Activated T-cell treated with anti-CD3 and anti-CD28 coated beads, Interleukin-2, amount 50 U/mL, for 72 hours (primary cell): ENCODE measurements around the gene KRT6C. TPM values are rescaled to one million over a fixed set of nuclear protein-coding genes. Genes with fewer than 3 reads are reported as not detected.

Source experiments
- ATAC-seq, 2 donors: fragments of 150-1000 bp; cut with Tn5 transposase; replicated peaks in 1 of 2; 2 replicates each; pipeline ENCODE4 v1.10.0; 2021; ENCODE audit warnings: moderate library complexity in 2 of 2, mild to moderate bottlenecking in 1 of 2
- DNase-seq, 2 donors: peaks; one replicate each; pipeline ENCODE4 v3.0.0; 2021 to 2022; ENCODE audit warnings: mixed read lengths in 1 of 2
- H3K27ac Mint-ChIP-seq: one replicate; pipeline ENCODE4 v1.8.0; 2022; ENCODE audit warnings: mild to moderate bottlenecking, moderate library complexity, mixed read lengths
- H3K27me3 Mint-ChIP-seq: one replicate; pipeline ENCODE4 v1.8.0; 2022; ENCODE audit warnings: low read depth, mixed read lengths
- H3K36me3 Mint-ChIP-seq, 2 donors: one replicate each; pipeline ENCODE4 v1.8.0; 2022; ENCODE audit warnings: mixed read lengths in 2 of 2, mild to moderate bottlenecking in 1 of 2; ENCODE audit not compliant: insufficient read depth in 2 of 2
- H3K4me1 Mint-ChIP-seq: one replicate; pipeline ENCODE4 v1.8.0; 2022; ENCODE audit warnings: low read depth, mixed read lengths
- H3K4me3 Mint-ChIP-seq, 2 donors: one replicate each; pipeline ENCODE4 v1.8.0; 2022; ENCODE audit warnings: mild to moderate bottlenecking in 2 of 2, mixed read lengths in 2 of 2, moderate library complexity in 2 of 2
- H3K9me3 Mint-ChIP-seq, 2 donors: one replicate each; pipeline ENCODE4 v1.8.0; 2022; ENCODE audit warnings: mixed read lengths in 2 of 2
- total RNA-seq, 2 donors: library from RNA; stranded (reverse); gene quantifications; one replicate each; pipeline ENCODE4 v1.2.3, GENCODE V29; 2022

KRT6C gene
- total RNA-seq, 2 donors from 2014 or later = not detected

DNA sequence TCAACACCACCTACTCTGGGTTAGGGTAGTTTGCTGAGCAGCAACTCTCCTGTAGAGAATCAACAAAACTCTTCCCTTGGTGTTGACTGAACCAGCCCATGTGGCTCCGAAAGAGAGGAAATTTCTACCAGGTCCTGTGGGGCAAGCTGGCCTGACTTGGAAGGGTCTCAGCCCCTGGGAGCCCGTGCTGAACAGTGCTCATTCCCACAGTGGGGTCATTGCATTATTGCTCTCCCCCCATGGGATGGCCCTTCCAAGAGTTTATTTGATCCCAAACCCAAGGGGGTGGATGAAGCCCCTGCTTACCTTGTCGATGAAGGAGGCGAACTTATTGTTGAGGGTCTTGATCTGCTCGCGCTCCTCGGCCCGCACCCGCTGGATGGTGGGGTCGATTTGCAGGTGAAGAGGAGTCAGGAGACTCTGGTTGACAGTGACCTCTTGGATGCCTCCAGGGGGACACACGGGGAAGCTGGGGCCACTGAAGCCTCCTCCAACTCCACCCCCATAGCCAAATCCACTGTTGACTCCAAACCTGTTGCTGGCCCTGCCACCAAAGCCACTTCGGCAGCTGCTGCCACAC lies 40.0 kb downstream of the KRT6C start:
- no peak overlapping the region for H3K4me3 Mint-ChIP-seq
- no peaks in the 10 kb centered on the region for H3K36me3 Mint-ChIP-seq
- no peak for ATAC-seq
- H3K4me1 Mint-ChIP-seq = no peaks in the 10 kb centered on the region
- H3K27me3 Mint-ChIP-seq = peaks cover 26% of the 10 kb centered on the region
- H3K9me3 Mint-ChIP-seq = no peaks in the 10 kb centered on the region
- DNase-seq = no peak
- H3K27ac Mint-ChIP-seq = no peak overlapping the region

- Mint-ChIP-seq H3K27ac (no peak overlapping the region), H3K4me1 (no peaks in the 10 kb centered on the region), H3K36me3 (no peaks in the 10 kb centered on the region), H3K4me3 (no peak overlapping the region), H3K27me3 (peaks cover 31% of the 10 kb centered on the region), H3K9me3 (no peaks in the 10 kb centered on the region)
- DNase-seq (no peak), ATAC-seq (no peak)
Observed at GRCh38 chr12:52432559-52433207, 40.9 kb downstream of the KRT6C start.

- H3K36me3 Mint-ChIP-seq = no peaks in the 10 kb centered on the region
- H3K4me1 Mint-ChIP-seq = no peaks in the 10 kb centered on the region
- DNase-seq (no peak), ATAC-seq (no peak)
- no peaks in the 10 kb centered on the region for H3K9me3 Mint-ChIP-seq
- H3K4me3 Mint-ChIP-seq = no peak overlapping the region
- H3K27ac Mint-ChIP-seq = no peak overlapping the region
- H3K27me3 Mint-ChIP-seq = peaks cover 19% of the 10 kb centered on the region
Observed at GRCh38 chr12:52428121-52428520, 45.5 kb downstream of the KRT6C start.

DNA sequence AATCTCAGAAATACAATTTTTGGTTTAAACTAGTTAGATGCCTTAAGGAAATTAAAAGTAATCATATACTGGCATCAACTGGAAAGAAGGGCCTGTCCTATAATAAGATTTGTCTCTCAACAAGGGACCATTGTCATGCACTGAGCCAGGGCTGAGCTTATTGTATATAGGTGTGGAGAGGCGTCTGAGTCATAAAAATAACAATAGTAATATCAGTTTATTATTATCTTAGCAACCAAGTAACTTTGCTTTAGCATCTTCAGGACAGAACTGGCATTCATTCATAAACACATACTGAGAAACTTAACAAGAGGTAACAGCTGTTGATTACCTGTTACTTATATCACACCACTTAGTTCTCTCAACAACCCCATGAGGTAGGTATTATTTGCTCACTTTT lies 46.5 kb downstream of the KRT6C start:
- Mint-ChIP-seq H3K9me3 (no peaks in the 10 kb centered on the region), H3K27ac (no peak overlapping the region), H3K4me1 (no peaks in the 10 kb centered on the region), H3K4me3 (no peak overlapping the region), H3K27me3 (peaks cover 19% of the 10 kb centered on the region), H3K36me3 (no peaks in the 10 kb centered on the region)
- ATAC-seq (no peak), DNase-seq (no peak)

- no peaks in the 10 kb centered on the region for H3K36me3 Mint-ChIP-seq
- H3K27me3 Mint-ChIP-seq = peaks cover 23% of the 10 kb centered on the region
- ATAC-seq (no peak), DNase-seq (no peak)
- H3K4me1 Mint-ChIP-seq = no peaks in the 10 kb centered on the region
- no peaks in the 10 kb centered on the region for H3K9me3 Mint-ChIP-seq
- H3K27ac Mint-ChIP-seq = no peak overlapping the region
- no peak overlapping the region for H3K4me3 Mint-ChIP-seq
Observed at GRCh38 chr12:52426034-52426433, 47.6 kb downstream of the KRT6C start.

- ATAC-seq = no peak
Observed at GRCh38 chr12:52425466-52425865, 48.1 kb downstream of the KRT6C start.

DNA sequence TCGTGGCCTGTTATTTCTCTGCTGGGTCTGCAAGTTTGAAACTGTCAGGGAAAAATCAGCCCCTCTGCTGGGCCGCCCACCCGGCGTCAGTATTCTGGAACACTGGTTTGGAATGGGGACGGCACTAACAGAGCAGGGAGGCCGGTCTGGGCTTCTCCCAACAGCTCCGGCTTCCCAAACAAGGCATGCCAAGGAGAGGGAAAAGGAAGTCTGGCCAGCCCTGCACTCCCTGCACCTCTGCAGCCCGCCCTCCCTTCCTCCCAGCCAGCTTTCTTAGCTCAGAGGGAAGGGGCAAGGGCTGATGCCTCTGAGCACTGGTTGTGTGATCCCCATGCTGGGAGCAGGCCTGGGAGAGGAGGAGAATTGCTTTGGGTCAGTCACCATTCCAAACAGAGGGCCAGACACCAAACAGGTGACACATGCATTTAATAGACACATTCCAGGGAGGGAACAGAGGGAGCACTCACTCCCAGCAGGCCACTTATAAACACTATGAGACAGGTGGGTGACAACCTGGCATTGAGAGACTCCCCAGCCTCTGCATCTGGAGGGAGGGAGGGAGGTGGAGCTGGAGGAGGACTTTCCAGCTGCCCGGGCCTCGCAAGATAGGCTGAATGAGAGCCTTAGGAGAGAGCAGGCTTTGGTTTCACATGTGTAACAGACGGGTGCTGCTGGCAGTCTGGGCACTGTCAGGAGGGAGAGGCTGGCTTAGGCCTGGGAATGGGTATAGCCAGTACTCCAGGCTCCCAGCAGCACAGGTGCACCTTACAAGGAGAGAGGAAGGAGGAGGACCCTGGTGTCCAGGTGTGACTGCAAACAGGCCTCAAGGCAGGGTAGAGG lies 49.7 kb downstream of the KRT6C start:
- no peaks in the 10 kb centered on the region for H3K9me3 Mint-ChIP-seq
- H3K36me3 Mint-ChIP-seq = no peaks in the 10 kb centered on the region
- ATAC-seq = no peak
- H3K27ac Mint-ChIP-seq = no peak overlapping the region
- no peak for DNase-seq
- peaks cover 21% of the 10 kb centered on the region for H3K27me3 Mint-ChIP-seq
- no peaks in the 10 kb centered on the region for H3K4me1 Mint-ChIP-seq
- H3K4me3 Mint-ChIP-seq = no peak overlapping the region

More at GRCh38 chr12:52425466-52425865, 48.1 kb downstream of the KRT6C start:
- H3K9me3 Mint-ChIP-seq = no peaks in the 10 kb centered on the region
- H3K36me3 Mint-ChIP-seq = no peaks in the 10 kb centered on the region
- no peak overlapping the region for H3K4me3 Mint-ChIP-seq
- DNase-seq = no peak
- no peak overlapping the region for H3K27ac Mint-ChIP-seq
- H3K4me1 Mint-ChIP-seq = no peaks in the 10 kb centered on the region
- peaks cover 20% of the 10 kb centered on the region for H3K27me3 Mint-ChIP-seq

DNA sequence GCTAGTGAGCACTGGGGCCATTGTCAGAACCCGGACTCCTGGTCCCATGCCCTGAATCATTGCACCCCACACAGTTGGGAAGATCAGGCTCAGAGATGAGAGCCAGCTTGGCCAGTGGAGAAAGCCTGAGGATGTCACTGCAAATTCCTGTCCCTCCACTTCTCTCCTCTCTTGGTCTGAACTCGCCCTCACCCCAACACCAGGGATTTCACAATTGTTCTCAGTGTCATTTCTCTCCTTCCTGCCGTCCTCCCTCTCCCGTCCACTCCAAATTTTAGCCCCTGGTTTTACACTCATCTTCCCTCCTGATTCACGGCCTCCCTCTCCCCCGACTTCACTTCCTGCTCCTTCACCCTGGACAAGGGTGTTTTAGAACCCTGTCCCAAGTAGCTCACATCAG lies 50.6 kb downstream of the KRT6C start:
- Mint-ChIP-seq H3K27ac (no peak overlapping the region), H3K36me3 (no peaks in the 10 kb centered on the region), H3K4me1 (no peaks in the 10 kb centered on the region), H3K27me3 (peaks cover 13% of the 10 kb centered on the region), H3K4me3 (no peak overlapping the region), H3K9me3 (no peaks in the 10 kb centered on the region)
- DNase-seq (no peak), ATAC-seq (no peak)

DNA sequence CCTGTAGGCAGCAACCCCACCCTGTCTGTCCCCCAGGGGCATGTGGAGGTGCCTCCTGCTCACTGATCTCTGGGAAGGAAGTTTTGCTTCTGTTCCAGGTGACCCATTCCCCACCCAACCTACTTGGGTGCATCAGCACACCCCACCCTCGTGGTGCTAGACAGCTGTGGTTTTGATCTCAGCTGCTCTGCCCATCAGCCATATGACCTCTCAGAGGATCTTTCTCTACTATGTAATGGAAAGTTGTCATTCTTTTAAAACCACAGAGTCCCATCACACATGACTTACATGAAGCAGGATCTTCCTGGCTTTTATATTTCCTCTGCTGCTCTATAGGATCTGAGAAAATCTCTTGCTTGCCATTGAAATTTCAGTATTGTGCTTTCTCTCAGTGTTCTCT lies 53.9 kb downstream of the KRT6C start:
- Mint-ChIP-seq H3K36me3 (no peaks in the 10 kb centered on the region), H3K4me1 (no peaks in the 10 kb centered on the region), H3K27ac (no peak overlapping the region), H3K4me3 (no peak overlapping the region), H3K27me3 (peaks cover 13% of the 10 kb centered on the region), H3K9me3 (no peaks in the 10 kb centered on the region)
- ATAC-seq (no peak), DNase-seq (no peak)

GRCh38 chr12:52418576-52419110 lies 55.0 kb downstream of the KRT6C start:
- Mint-ChIP-seq H3K4me3 (no peak overlapping the region), H3K27ac (no peak overlapping the region), H3K27me3 (peaks cover 13% of the 10 kb centered on the region), H3K36me3 (no peaks in the 10 kb centered on the region), H3K4me1 (no peaks in the 10 kb centered on the region), H3K9me3 (no peaks in the 10 kb centered on the region)
- ATAC-seq (no peak), DNase-seq (no peak)

Other genes with a start within 250 kb of the KRT6C start
- 10 to 100 TPM; 23.1 to 25.4 TPM for gene KRT7, start 240.6 kb downstream of the KRT6C start, total RNA-seq
- gene KRT86, start 199.2 kb downstream of the KRT6C start, total RNA-seq = under 1 TPM; 0.82 to 1.00 TPM
- not detected for gene KRT81, start 182.3 kb downstream of the KRT6C start, total RNA-seq
- gene KRT83, start 152.4 kb downstream of the KRT6C start, total RNA-seq = not detected
- not detected for gene KRT85, start 106.3 kb downstream of the KRT6C start, total RNA-seq
- not detected for gene KRT84, start 88.2 kb downstream of the KRT6C start, total RNA-seq
- not detected for gene KRT82, start 67.5 kb downstream of the KRT6C start, total RNA-seq
- gene KRT75, start 39.4 kb downstream of the KRT6C start, total RNA-seq = not detected
- gene KRT6B, start 21.7 kb downstream of the KRT6C start, total RNA-seq = not detected
- gene KRT6A, start 19.5 kb upstream of the KRT6C start, total RNA-seq = not detected
- not detected for gene KRT5, start 46.6 kb upstream of the KRT6C start, total RNA-seq
- gene KRT71, start 79.3 kb upstream of the KRT6C start, total RNA-seq = not detected
- under 1 TPM in 1 of 2 donors, not detected in 1; 0.12 TPM for gene KRT74, start 100.0 kb upstream of the KRT6C start, total RNA-seq
- 1 to 10 TPM in 1 of 2 donors, under 1 TPM in 1; 0.31 to 2.3 TPM for gene KRT72, start 127.7 kb upstream of the KRT6C start, total RNA-seq
- gene KRT73, start 144.8 kb upstream of the KRT6C start, total RNA-seq = 1 to 10 TPM in 1 of 2 donors, under 1 TPM in 1; 0.36 to 1.3 TPM
- gene KRT2, start 178.4 kb upstream of the KRT6C start, total RNA-seq = not detected
- not detected for gene KRT1, start 206.6 kb upstream of the KRT6C start, total RNA-seq
- gene KRT77, start 229.7 kb upstream of the KRT6C start, total RNA-seq = not detected